Right lobe of liver (tissue), 6 donors: ENCODE results near the gene ATP5IF1. TPM values are rescaled to one million over a fixed set of nuclear protein-coding genes. Genes with fewer than 3 reads are reported as not detected.

ENCODE experiments used
- ATAC-seq, 4 donors: fragments of 200-7000 bp; cut with Tn5 transposase; one replicate each; pipeline ENCODE4 v1.9.1; 2020; ENCODE audit warnings: mild to moderate bottlenecking in 4 of 4, moderate library complexity in 4 of 4
- DNase-seq, 3 donors: peaks; one replicate each; pipeline ENCODE4 v3.0.0-alpha.2; 2020
- H3K27ac ChIP-seq, 3 donors: fragments of 200-600 bp; one replicate each; pipeline ENCODE4 v1.8.0; 2022
- H3K27me3 ChIP-seq, 2 donors: fragments of 200-600 bp; one replicate each; pipeline ENCODE4 v1.8.0; 2022
- H3K36me3 ChIP-seq, 4 donors: fragments of 200-600 bp; sonication (generic) in 1 of 4; one replicate each; pipeline versions ENCODE4 v1.5.1 to v1.8.0; 2017 to 2022; ENCODE audit warnings: control low read depth in 1 of 4
- H3K4me1 ChIP-seq, 4 donors: fragments of 200-600 bp; sonication (generic) in 1 of 4; one replicate each; pipeline versions ENCODE4 v1.5.1 to v1.8.0; 2017 to 2022; ENCODE audit warnings: control low read depth in 1 of 4
- H3K4me3 ChIP-seq, 3 donors: fragments of 200-600 bp; one replicate each; pipeline ENCODE4 v1.8.0; 2022
- H3K9me3 ChIP-seq, 4 donors: fragments of 200-600 bp; sonication (generic) in 1 of 4; one replicate each; pipeline versions ENCODE4 v1.5.1 to v1.8.0; 2017 to 2022; ENCODE audit warnings: control low read depth in 1 of 4
- WGBS: methylation state at CpG from one replicate; pipeline ENCODE4 v1.1.6; 2018; ENCODE audit warnings: low coverage, low lambda C conversion rate; ENCODE audit not compliant: insufficient coverage; ENCODE audit errors: missing lambda C conversion rate; 5-methylcytosine and 5-hydroxymethylcytosine counted together
- intact Hi-C, 2 donors: fragments of 100-400 bp; cut with DNase I; formaldehyde crosslinking; loops; one replicate each; pipeline versions ENCODE4 v1.11.2 to v1.14.1; 2022
- total RNA-seq, 6 experiments: library from RNA; depleted of rRNA in 2 of 6; stranded (reverse); fragments of >200 nt in 2 of 6; fragmentation: NEBNext Ultra II Directional in 3 of 6; extraction: Animal tissue kit (Norgen Biotek cat#: 25700) in 3 of 6; gene quantifications; one replicate each; pipeline versions ENCODE4 v1.1.0 to v1.2.4, GENCODE V29; 2016 to 2023
- TF ChIP-seq, protein P1 (sequence below), 4 donors: fragments of 200-600 bp in 3 of 4; fragments of 450-650 bp in 1 of 4; IDR thresholded peaks; one replicate each; pipeline versions ENCODE4 v1.5.1 to v1.8.0; 2016 to 2022; ENCODE audit warnings: antibody characterized with exemption in 4 of 4, mild to moderate bottlenecking in 2 of 4
- donor health status: DM: no; HTN: yes; CAD: no.
- donor health status: DM: no; HTN: no; CAD: no.
- donor health status: DM: no; HTN: no; CAD: no.
- donor health status: DM: no; HTN: yes; CAD: no.
- donor health status: DM: no; HTN: yes; CAD: no.

ATP5IF1 gene
- total RNA-seq, 6 experiments from 2014 or later = 86.7 to 315 (median 116) TPM

DNA sequence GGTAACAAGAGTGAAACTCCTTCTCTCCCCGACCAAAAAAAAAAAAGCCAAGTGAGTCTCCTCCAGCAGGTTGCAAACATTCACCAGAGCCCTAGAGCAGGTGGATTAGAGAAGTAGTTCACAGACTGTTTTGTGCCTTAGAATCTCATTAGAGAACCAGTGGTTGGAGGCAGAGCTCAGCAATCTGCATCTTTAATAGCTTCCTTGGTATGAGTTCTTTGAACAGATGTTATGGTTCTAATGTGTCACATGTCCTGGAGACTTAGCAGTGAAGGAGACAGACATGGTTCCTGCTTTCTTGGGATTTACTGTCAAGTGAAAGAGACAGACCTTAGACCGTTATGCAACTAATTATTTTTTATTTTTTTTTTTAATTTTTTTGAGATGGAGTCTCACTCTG lies 50.2 kb downstream of the ATP5IF1 start:
- H3K9me3 ChIP-seq = no peaks in the 10 kb centered on the region
- H3K4me1 ChIP-seq = peaks cover 0 to 55% (median 24%) of the 10 kb centered on the region in 4 donors
- peaks cover 0 to 4% (median under 1%) of the 10 kb centered on the region in 4 donors for H3K36me3 ChIP-seq
- TF ChIP-seq, protein P1, sequence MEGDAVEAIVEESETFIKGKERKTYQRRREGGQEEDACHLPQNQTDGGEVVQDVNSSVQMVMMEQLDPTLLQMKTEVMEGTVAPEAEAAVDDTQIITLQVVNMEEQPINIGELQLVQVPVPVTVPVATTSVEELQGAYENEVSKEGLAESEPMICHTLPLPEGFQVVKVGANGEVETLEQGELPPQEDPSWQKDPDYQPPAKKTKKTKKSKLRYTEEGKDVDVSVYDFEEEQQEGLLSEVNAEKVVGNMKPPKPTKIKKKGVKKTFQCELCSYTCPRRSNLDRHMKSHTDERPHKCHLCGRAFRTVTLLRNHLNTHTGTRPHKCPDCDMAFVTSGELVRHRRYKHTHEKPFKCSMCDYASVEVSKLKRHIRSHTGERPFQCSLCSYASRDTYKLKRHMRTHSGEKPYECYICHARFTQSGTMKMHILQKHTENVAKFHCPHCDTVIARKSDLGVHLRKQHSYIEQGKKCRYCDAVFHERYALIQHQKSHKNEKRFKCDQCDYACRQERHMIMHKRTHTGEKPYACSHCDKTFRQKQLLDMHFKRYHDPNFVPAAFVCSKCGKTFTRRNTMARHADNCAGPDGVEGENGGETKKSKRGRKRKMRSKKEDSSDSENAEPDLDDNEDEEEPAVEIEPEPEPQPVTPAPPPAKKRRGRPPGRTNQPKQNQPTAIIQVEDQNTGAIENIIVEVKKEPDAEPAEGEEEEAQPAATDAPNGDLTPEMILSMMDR (IDR thresholded peaks at IDR 0.05) = no peak
- DNase-seq = no peak
- intact Hi-C loops = no loop called here
- H3K4me3 ChIP-seq = no peak overlapping the region
- ATAC-seq = no peak
- no peaks in the 10 kb centered on the region for H3K27me3 ChIP-seq
- 30% methylated on average over 2 of the region's 2 CpGs for WGBS
- peak overlapping the region in 1 of 3 donors; percentile 97 for H3K27ac ChIP-seq

Other genes with a start within 250 kb of the ATP5IF1 start
- gene EYA3, start 147.5 kb upstream of the ATP5IF1 start, total RNA-seq = 10 to 100 TPM in 1 of 6 experiments, 1 to 10 TPM in 5; 6.6 to 10.2 (median 7.3) TPM
- 1 to 10 TPM in 5 of 6 experiments, under 1 TPM in 1; 0.90 to 5.2 (median 1.9) TPM for gene PTAFR, start 59.4 kb upstream of the ATP5IF1 start, total RNA-seq
- 10 to 100 TPM; 22.2 to 34.4 (median 28.2) TPM for gene DNAJC8, start 3.1 kb upstream of the ATP5IF1 start, total RNA-seq
- gene SESN2, start 23.4 kb downstream of the ATP5IF1 start, total RNA-seq = 10 to 100 TPM in 4 of 6 experiments, 1 to 10 TPM in 2; 4.5 to 17.9 (median 14.0) TPM
- gene MED18, start 92.9 kb downstream of the ATP5IF1 start, total RNA-seq = 10 to 100 TPM in 4 of 6 experiments, 1 to 10 TPM in 2; 9.1 to 16.4 (median 11.8) TPM
- 10 to 100 TPM; 16.1 to 25.8 (median 23.3) TPM for gene PHACTR4, start 133.6 kb downstream of the ATP5IF1 start, total RNA-seq